ENCODE data around the gene VSTM2B.

The VSTM2B gene

DNA sequence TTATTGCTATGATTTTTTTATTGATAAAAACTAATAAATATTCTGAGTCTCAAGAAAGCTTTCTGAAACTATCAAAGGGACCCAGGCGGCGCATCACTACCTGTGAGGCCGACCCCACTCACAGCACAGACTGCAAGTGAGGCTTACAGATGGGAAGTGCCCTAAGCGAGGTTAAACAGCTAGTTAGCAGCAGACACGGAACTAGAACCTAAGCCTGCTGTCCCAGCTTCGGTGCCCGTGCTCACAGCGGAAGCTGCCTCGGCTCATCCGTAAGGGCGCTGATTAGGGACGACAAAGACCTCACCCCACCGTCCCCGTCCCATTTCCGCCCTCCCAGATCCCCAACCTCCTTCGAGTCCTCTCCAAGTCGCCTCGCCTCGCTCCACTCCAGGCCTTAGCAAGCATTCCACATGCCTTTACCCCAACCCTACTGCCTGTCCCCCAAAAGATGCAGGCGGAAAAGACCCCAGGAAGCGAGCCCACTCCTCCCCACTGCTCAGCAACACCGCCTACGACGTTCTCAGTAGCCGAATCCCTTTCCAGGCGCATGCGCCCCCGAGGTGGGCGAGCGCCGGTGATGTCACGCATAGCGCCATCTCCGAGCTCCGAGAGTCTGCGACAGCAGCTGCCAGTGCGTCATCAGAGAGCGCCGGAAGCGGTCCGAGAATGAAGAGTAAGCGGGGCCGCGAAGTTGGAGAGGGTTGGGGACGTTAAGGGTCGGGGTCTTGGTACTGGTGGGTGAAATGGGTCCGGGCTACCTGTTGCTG, 80.0 kb downstream of the VSTM2B start, which contains the start of gene POP4:
Gene POP4, plus strand, starts transcription at position 631 of the 767 bp plus-strand sequence. Its CDS starts 36 bp downstream, at position 667.
- peak; percentile 90 to 97 for DNase-seq

DNA sequence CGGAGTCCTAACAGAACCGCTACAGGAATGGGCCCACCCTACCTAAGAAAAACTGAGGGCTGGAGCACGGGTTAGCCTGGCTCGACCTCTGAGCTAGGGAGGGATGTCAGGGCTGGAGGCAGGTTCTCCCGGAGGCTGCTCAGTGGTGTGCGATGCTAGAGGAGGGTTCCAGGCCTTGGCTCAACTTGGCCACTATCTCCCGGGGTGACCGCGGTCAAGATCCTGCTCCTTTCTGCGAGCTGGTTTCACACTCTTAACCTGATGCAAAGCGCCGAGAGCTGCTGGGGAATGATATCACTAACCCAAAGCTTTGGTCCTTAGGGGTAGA, 80.6 kb downstream of the VSTM2B start:
- peak in 1 of 2 experiments; percentile 43 for DNase-seq

DNA sequence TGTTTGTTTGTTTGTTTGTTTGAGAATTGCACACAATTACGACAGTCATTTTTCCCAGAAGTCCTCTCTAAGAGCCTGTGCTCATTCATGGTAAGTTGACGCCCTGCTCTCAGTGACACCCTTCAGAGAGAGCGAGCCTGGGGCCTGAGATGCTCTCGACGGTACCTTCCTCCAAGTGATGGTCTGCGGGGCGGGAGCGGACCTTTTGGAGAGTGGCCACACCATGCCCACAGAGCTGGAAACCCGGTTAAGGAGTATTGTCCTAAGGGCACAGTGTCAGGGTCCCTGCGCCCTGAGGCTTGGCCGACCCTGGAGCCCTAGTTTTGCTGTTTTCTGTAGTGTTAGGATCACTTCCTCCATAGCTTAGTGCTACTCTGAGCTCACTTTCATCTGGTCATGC, 83.8 kb downstream of the VSTM2B start:
- DNase-seq = no peak

DNA sequence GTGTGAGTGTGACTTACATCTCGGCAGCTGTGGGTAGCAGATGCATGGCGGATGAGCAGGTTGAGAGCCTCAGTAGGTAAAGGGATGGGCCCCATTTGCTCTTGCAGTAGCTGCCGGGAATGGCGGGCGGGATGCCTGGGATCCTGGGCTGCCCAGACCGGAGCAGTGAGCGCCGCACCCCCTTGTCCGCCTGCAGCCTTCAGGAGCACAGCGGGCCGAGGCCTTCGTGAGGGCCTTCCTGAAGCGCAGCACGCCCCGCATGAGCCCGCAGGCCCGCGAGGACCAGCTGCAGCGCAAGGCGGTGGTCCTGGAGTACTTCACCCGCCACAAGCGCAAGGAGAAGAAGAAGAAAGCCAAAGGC, 84.4 kb downstream of the VSTM2B start:
- no peak for DNase-seq

DNA sequence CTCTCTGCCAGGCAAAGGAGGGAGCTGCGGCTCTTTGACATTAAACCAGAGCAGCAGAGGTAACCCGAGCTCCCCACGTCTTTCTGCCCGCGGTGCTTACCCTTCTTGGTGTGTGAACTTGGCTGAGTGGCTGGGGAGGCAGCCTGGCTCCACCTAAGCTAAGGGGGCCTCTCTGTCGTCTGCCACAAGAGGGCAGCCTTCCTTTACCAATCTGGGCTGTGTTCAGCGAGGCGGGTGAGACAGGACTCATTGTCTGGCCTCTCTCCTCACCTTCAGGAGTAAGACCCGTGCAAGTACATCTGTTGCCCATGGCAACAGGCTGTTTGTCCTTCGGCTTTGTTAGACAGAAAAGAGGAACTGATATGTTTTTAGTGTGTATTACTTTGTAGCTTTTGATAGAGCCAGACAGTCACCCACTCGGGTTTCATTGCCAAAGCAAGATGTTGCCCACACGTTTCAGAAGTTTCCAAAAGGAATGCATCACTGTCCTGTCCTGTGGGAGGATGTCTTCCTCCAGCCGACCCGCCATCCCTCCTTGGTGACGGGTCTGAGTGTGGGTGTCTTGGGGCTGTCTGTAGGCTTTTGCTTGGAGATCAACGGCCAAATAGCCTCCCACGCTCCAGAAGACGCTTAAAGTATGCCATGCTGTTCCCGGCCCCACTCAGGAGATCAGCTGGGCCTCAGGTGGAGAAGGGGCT, 84.9 kb downstream of the VSTM2B start:
- DNase-seq = peak; percentile 54 to 86

DNA sequence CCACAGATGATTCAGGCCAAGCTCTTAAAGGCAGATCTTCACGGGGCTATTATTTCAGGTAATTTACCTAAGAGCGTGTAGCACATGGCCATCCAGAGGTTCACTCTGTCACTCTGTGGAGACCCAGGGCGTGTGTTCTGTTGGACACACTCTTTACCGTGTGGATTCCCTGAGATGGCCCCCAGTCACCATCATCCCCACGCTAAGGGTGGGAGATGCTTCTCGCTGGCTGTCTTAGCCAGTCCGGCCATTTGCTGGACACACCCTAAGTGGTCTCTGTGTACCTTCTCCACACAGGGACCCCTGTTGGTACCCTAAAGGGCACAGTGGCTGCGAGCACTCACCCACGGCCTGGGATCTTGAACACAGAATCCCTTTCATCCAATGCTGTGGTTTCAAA, 86.3 kb downstream of the VSTM2B start:
- no peak for DNase-seq

DNA sequence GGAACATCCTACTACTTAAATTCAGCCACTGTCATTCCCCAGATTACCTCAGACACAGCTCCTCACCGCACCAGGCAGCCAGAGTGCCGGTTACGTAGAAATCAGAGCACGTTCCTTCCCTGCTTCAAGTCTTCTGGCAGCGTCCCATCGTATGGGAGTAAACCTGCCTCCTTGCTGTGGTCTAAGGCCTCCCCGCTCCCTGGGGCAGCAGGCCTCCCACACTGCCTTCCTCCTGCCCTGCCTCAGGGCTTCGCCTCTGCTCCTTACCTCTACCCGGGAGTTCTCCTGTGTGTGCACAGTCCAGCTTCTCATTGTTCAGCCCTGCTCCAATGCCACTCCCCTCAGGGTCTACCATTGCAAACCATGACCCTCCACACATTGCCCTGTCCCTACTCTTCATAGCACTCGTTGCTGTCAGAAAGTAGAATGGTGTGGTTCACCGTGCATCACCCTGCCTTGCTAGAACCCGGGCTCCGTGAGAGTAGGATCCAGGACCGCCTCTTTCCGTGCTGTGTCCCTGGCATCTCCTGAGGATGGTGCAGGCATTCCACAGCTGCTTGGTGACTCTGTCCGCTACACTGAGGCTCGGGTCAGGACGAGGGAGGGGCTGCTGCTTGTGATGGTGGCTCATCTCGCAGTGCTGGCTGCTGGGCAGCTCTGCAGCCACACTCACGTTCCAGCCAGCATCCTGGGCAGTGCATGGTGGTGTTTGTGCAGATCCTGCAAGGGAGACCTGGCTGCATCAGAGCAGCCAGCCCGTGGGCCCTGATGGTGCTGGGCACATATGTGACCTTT, 87.2 kb downstream of the VSTM2B start:
- no peak for DNase-seq

DNA sequence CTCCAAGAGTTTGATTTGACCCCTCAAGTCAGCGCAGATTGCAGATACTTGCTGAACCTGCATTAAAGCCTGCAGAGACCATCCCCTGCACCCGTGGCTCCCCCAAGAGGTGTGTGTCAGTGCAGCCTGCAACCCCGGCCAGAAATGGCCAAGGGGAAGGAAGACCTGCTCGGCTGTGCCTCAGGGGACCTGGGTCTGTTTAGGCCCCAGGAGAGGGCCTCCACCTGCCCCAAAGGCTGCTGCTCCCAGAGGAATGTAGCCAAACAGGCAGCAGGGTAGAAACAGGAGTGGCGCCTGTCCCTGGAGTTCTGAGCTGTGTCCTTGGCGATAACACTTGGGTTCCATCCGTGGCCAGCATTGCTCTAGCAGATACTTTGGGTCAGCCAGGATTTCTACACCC, 88.3 kb downstream of the VSTM2B start:
- DNase-seq = no peak
